Measurements from ENCODE around the gene CLEC12A. TPM values are rescaled to one million over a fixed set of nuclear protein-coding genes. Genes with fewer than 3 reads are reported as not detected.
"Not testable (repeated sequence)": the region's sequence is repeated elsewhere in the genome, so short reads cannot be mapped to it uniquely, and the experiment has no call there.

Gene CLEC12A
- polyA plus RNA-seq, 2 donors: 0.16 to 0.32 TPM

GRCh38 chr12:9940375-9940774 is 30.8 kb upstream of the CLEC12A start:
- no peaks in the 10 kb centered on the region for H3K9me3 ChIP-seq (ENCODE audit: control insufficient read depth in 2 of 2, insufficient read depth in 1 of 2, low read depth in 1 of 2, low read length in 1 of 2)
- no peaks in the 10 kb centered on the region for H3K4me1 ChIP-seq (ENCODE audit: control insufficient read depth in 2 of 2, insufficient read depth in 2 of 2, low read length in 1 of 2)
- H3K27ac ChIP-seq (ENCODE audit: low read depth in 2 of 2, low read length in 1 of 2): no peak overlapping the region
- 36 to 50% methylated on average over 2 of the region's 2 CpGs for WGBS, 2 donors
- H3K27me3 ChIP-seq (ENCODE audit: control insufficient read depth in 1 of 2, insufficient read depth in 2 of 2, low read length in 2 of 2): peaks cover 0 to 2% of the 10 kb centered on the region in 2 donors
- H3K36me3 ChIP-seq (ENCODE audit: control insufficient read depth in 2 of 2, insufficient read depth in 2 of 2, low read length in 1 of 2): no peaks in the 10 kb centered on the region
- H3K4me3 ChIP-seq (ENCODE audit: low read depth in 1 of 2, low read length in 2 of 2): no peak overlapping the region

GRCh38 chr12:9941838-9942237 is 29.4 kb upstream of the CLEC12A start:
- Histone ChIP-seq H3K4me1 (ENCODE audit: control insufficient read depth in 2 of 2, insufficient read depth in 2 of 2, low read length in 1 of 2) (no peaks in the 10 kb centered on the region), H3K9me3 (ENCODE audit: control insufficient read depth in 2 of 2, insufficient read depth in 1 of 2, low read depth in 1 of 2, low read length in 1 of 2) (no peaks in the 10 kb centered on the region), H3K36me3 (ENCODE audit: control insufficient read depth in 2 of 2, insufficient read depth in 2 of 2, low read length in 1 of 2) (no peaks in the 10 kb centered on the region), H3K4me3 (ENCODE audit: low read depth in 1 of 2, low read length in 2 of 2) (no peak overlapping the region), H3K27ac (ENCODE audit: low read depth in 2 of 2, low read length in 1 of 2) (no peak overlapping the region), H3K27me3 (ENCODE audit: control insufficient read depth in 1 of 2, insufficient read depth in 2 of 2, low read length in 2 of 2) (peaks cover 0 to 2% of the 10 kb centered on the region in 2 donors)
- WGBS, 2 donors: 67 to 78% methylated on average over 1 of the region's 1 CpG

- Histone ChIP-seq H3K4me1 (ENCODE audit: control insufficient read depth in 2 of 2, insufficient read depth in 2 of 2, low read length in 1 of 2) (no peaks in the 10 kb centered on the region), H3K27ac (ENCODE audit: low read depth in 2 of 2, low read length in 1 of 2) (no peak overlapping the region), H3K9me3 (ENCODE audit: control insufficient read depth in 2 of 2, insufficient read depth in 1 of 2, low read depth in 1 of 2, low read length in 1 of 2) (no peaks in the 10 kb centered on the region), H3K4me3 (ENCODE audit: low read depth in 1 of 2, low read length in 2 of 2) (no peak overlapping the region), H3K36me3 (ENCODE audit: control insufficient read depth in 2 of 2, insufficient read depth in 2 of 2, low read length in 1 of 2) (no peaks in the 10 kb centered on the region), H3K27me3 (ENCODE audit: control insufficient read depth in 1 of 2, insufficient read depth in 2 of 2, low read length in 2 of 2) (peaks cover 0 to 2% of the 10 kb centered on the region in 2 donors)
- WGBS, 2 donors: 41% methylated on average over 19 of the region's 19 CpGs
Observed at GRCh38 chr12:9943240-9943639, 28.0 kb upstream of the CLEC12A start.

DNA sequence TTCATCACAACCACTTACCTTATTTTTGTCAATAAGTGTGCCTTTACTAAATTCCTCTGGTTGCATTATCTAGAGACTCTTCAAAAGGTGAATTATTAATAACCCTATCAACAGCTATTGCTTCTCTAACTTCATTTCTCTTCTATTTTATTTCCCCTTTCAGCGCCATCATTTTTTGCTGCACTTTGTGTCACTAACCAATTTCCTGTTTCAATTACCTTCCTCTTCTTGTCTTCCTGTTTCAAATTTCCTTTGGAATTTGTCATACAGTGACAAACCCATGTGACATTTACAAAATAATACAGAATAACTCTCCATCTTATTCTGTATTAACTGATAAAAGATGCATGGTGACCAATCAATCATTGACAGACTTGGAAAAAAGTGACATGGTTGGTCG is 26.8 kb upstream of the CLEC12A start:
- Histone ChIP-seq H3K4me3 (ENCODE audit: low read depth in 1 of 2, low read length in 2 of 2) (no peak overlapping the region), H3K27me3 (ENCODE audit: control insufficient read depth in 1 of 2, insufficient read depth in 2 of 2, low read length in 2 of 2) (no peaks in the 10 kb centered on the region), H3K36me3 (ENCODE audit: control insufficient read depth in 2 of 2, insufficient read depth in 2 of 2, low read length in 1 of 2) (no peaks in the 10 kb centered on the region), H3K27ac (ENCODE audit: low read depth in 2 of 2, low read length in 1 of 2) (no peak overlapping the region), H3K4me1 (ENCODE audit: control insufficient read depth in 2 of 2, insufficient read depth in 2 of 2, low read length in 1 of 2) (no peaks in the 10 kb centered on the region), H3K9me3 (ENCODE audit: control insufficient read depth in 2 of 2, insufficient read depth in 1 of 2, low read depth in 1 of 2, low read length in 1 of 2) (no peaks in the 10 kb centered on the region)
- WGBS, 2 donors: 64 to 71% methylated on average over 2 of the region's 2 CpGs

DNA sequence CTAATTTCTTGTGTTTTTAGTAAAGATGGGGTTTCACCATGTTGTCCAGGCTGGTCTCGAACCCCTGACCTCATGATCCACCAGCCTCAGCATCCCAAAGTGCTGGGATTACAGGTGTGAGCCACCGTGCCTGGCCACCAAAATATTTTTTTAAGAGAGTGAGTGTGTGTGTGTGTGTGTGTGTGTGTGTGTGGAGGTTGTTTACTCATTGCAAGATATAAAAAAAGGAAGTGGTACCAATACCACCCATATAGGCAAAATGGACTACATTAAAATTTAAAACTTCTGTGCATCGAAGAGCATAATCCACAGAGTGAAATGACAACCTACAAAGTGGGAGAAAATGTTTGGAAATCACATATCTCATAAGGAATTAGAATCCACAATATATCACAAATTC is 23.5 kb upstream of the CLEC12A start:
- H3K27ac ChIP-seq (ENCODE audit: low read depth in 2 of 2, low read length in 1 of 2): no peak overlapping the region
- no peaks in the 10 kb centered on the region for H3K27me3 ChIP-seq (ENCODE audit: control insufficient read depth in 1 of 2, insufficient read depth in 2 of 2, low read length in 2 of 2)
- H3K36me3 ChIP-seq (ENCODE audit: control insufficient read depth in 2 of 2, insufficient read depth in 2 of 2, low read length in 1 of 2): no peaks in the 10 kb centered on the region
- no peak overlapping the region for H3K4me3 ChIP-seq (ENCODE audit: low read depth in 1 of 2, low read length in 2 of 2)
- no peaks in the 10 kb centered on the region for H3K4me1 ChIP-seq (ENCODE audit: control insufficient read depth in 2 of 2, insufficient read depth in 2 of 2, low read length in 1 of 2)
- 83 to 84% methylated on average over 3 of the region's 3 CpGs for WGBS, 2 donors
- H3K9me3 ChIP-seq (ENCODE audit: control insufficient read depth in 2 of 2, insufficient read depth in 1 of 2, low read depth in 1 of 2, low read length in 1 of 2): no peaks in the 10 kb centered on the region

GRCh38 chr12:9948606-9949296 is 22.5 kb upstream of the CLEC12A start:
- WGBS, 2 donors: 61 to 70% methylated on average over 3 of the region's 3 CpGs
- Histone ChIP-seq H3K27ac (ENCODE audit: low read depth in 2 of 2, low read length in 1 of 2) (no peak overlapping the region), H3K4me1 (ENCODE audit: control insufficient read depth in 2 of 2, insufficient read depth in 2 of 2, low read length in 1 of 2) (no peaks in the 10 kb centered on the region), H3K27me3 (ENCODE audit: control insufficient read depth in 1 of 2, insufficient read depth in 2 of 2, low read length in 2 of 2) (no peaks in the 10 kb centered on the region), H3K36me3 (ENCODE audit: control insufficient read depth in 2 of 2, insufficient read depth in 2 of 2, low read length in 1 of 2) (no peaks in the 10 kb centered on the region), H3K9me3 (ENCODE audit: control insufficient read depth in 2 of 2, insufficient read depth in 1 of 2, low read depth in 1 of 2, low read length in 1 of 2) (no peaks in the 10 kb centered on the region), H3K4me3 (ENCODE audit: low read depth in 1 of 2, low read length in 2 of 2) (no peak overlapping the region)

DNA sequence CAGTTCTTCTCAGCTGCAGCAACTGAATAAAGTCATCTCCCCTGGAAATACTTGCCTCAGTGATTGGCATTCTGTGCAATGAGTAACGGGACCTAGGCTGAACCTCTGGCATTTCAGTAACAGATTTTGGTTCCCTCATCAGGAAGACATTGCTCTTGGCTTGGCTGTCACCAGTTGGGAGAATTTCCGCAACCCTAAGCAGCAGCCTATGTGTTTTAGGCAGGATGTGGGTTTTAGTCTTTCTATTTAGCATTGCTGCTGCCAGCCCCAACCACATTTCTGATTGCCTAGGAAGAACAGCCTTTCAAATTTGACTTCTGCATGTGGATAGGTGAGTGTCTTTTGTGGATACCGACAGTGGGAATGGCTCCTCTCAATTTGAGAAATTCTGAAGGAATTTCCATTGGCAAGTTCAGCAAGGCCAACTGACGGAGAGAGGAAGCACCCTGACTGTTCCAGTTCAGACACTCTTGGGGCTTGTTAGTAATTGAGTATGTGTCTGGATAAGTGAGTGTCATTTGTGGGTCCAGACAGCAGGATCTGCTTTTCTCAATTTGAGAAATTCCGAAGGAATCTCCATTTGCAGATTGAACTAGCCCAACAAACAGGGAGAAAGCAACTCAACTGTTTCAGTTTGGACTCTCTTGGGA is 20.1 kb upstream of the CLEC12A start:
- H3K9me3 ChIP-seq (ENCODE audit: control insufficient read depth in 2 of 2, insufficient read depth in 1 of 2, low read depth in 1 of 2, low read length in 1 of 2): no peaks in the 10 kb centered on the region
- no peaks in the 10 kb centered on the region for H3K27me3 ChIP-seq (ENCODE audit: control insufficient read depth in 1 of 2, insufficient read depth in 2 of 2, low read length in 2 of 2)
- no peaks in the 10 kb centered on the region for H3K4me1 ChIP-seq (ENCODE audit: control insufficient read depth in 2 of 2, insufficient read depth in 2 of 2, low read length in 1 of 2)
- H3K4me3 ChIP-seq (ENCODE audit: low read depth in 1 of 2, low read length in 2 of 2): no peak overlapping the region
- no peak overlapping the region for H3K27ac ChIP-seq (ENCODE audit: low read depth in 2 of 2, low read length in 1 of 2)
- H3K36me3 ChIP-seq (ENCODE audit: control insufficient read depth in 2 of 2, insufficient read depth in 2 of 2, low read length in 1 of 2): no peaks in the 10 kb centered on the region
- WGBS, 2 donors: 73 to 78% methylated on average over 5 of the region's 5 CpGs

DNA sequence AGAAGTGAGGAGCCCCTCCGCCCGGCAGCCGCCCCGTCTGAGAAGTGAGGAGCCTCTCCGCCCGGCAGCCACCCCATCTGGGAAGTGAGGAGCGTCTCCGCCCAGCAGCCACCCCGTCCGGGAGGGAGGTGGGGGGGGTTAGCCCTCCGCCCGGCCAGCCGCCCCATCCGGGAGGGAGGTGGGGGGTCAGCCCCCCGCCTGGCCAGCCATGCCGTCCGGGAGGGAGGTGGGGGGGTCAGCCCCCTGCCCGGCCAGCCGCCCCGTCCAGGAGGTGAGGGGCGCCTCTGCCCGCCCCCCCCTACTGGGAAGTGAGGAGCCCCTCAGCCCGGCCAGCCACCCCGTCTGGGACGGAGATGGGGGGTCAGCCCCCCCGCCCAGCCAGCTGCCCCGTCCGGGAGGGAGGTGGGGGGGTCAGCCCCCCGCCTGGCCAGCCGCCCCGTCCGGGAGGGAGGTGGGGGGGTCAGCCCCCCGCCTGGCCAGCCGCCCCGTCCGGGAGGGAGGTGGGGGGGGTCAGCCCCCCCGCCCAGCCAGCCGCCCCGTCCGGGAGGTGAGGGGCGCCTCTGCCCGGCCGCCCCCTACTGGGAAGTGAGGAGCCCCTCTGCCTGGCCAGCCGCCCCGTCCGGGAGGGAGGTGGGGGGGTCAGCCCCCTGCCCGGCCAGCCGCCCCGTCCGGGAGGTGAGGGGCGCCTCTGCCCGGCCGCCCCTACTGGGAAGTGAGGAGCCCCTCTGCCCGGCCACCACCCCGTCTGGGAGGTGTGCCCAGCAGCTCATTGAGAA is 18.1 kb upstream of the CLEC12A start:
- H3K9me3 ChIP-seq (ENCODE audit: control insufficient read depth in 2 of 2, insufficient read depth in 1 of 2, low read depth in 1 of 2, low read length in 1 of 2); H3K4me1 ChIP-seq (ENCODE audit: control insufficient read depth in 2 of 2, insufficient read depth in 2 of 2, low read length in 1 of 2); H3K27me3 ChIP-seq (ENCODE audit: control insufficient read depth in 1 of 2, insufficient read depth in 2 of 2, low read length in 2 of 2); H3K4me3 ChIP-seq (ENCODE audit: low read depth in 1 of 2, low read length in 2 of 2); H3K27ac ChIP-seq (ENCODE audit: low read depth in 2 of 2, low read length in 1 of 2); H3K36me3 ChIP-seq (ENCODE audit: control insufficient read depth in 2 of 2, insufficient read depth in 2 of 2, low read length in 1 of 2): not testable (repeated sequence)
- whole genome bisulfite sequencing, 2 donors: 94 to 95% methylated on average over 12 to 25 of the region's 55 CpGs

DNA sequence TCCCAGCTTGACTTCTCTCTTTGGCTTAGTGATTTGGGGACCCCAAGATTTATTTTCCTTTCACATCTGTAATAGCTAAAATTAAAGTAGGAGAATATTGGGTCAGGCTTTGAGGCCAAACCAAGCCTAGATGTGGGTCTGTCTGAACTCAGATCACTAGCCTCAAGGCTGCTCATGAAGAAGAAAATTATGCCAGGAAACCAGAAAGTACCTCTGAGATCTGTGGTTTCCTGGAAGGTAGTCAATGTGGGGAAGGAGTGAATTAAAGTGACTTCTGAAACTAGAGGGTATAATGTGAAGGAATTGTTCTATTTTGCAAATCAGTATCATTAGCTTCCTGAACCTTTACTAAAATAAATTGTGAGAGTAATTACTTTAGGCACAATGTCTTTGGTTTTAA is 13.4 kb upstream of the CLEC12A start:
- no peak overlapping the region for H3K27ac ChIP-seq (ENCODE audit: low read depth in 2 of 2, low read length in 1 of 2)
- H3K9me3 ChIP-seq (ENCODE audit: control insufficient read depth in 2 of 2, insufficient read depth in 1 of 2, low read depth in 1 of 2, low read length in 1 of 2): no peaks in the 10 kb centered on the region
- no peaks in the 10 kb centered on the region for H3K4me1 ChIP-seq (ENCODE audit: control insufficient read depth in 2 of 2, insufficient read depth in 2 of 2, low read length in 1 of 2)
- no peak overlapping the region for H3K4me3 ChIP-seq (ENCODE audit: low read depth in 1 of 2, low read length in 2 of 2)
- H3K27me3 ChIP-seq (ENCODE audit: control insufficient read depth in 1 of 2, insufficient read depth in 2 of 2, low read length in 2 of 2): no peaks in the 10 kb centered on the region
- H3K36me3 ChIP-seq (ENCODE audit: control insufficient read depth in 2 of 2, insufficient read depth in 2 of 2, low read length in 1 of 2): no peaks in the 10 kb centered on the region
